Neutrophil (primary cell): Measurements from ENCODE around the gene POLN.

Experiments used
- H3K27ac ChIP-seq: fragments of 200-600 bp; sonication (generic); 2 replicates; pipeline ENCODE4 v1.5.1; 2016; ENCODE audit warnings: mild to moderate bottlenecking, moderate library complexity
- H3K27me3 ChIP-seq: fragments of 200-600 bp; sonication (generic); 2 replicates; pipeline ENCODE4 v1.6.0; 2016; ENCODE audit warnings: mild to moderate bottlenecking
- H3K36me3 ChIP-seq: fragments of 200-600 bp; sonication (generic); 2 replicates; pipeline ENCODE4 v1.5.1; 2017
- H3K4me1 ChIP-seq, 2 experiments: fragments of 200-600 bp in 1 of 2; sonication (generic) in 1 of 2; 1 replicate in 1 of 2; 2 replicates in 1 of 2; pipeline versions ENCODE4 v1.5.1 to v1.6.1; 2013 to 2016; ENCODE audit warnings: low read depth in 1 of 2, low read length in 1 of 2, mild to moderate bottlenecking in 1 of 2, moderate library complexity in 1 of 2; ENCODE audit not compliant: control insufficient read depth in 1 of 2, insufficient read depth in 1 of 2
- H3K4me3 ChIP-seq, 2 experiments: fragments of 200-600 bp in 1 of 2; sonication (generic) in 1 of 2; 1 replicate in 1 of 2; 2 replicates in 1 of 2; pipeline ENCODE4 v1.5.1; 2013 to 2016; ENCODE audit warnings: low read depth in 1 of 2, low read length in 1 of 2, mild to moderate bottlenecking in 1 of 2, moderate library complexity in 1 of 2
- H3K9me3 ChIP-seq: fragments of 200-600 bp; sonication (generic); 2 replicates; pipeline ENCODE4 v1.5.1; 2016
- CTCF ChIP-seq: fragments of 200-600 bp; sonication (generic); IDR thresholded peaks from 2 replicates; pipeline ENCODE4 v1.5.1; 2016; ENCODE audit warnings: antibody characterized with exemption

Gene POLN

DNA sequence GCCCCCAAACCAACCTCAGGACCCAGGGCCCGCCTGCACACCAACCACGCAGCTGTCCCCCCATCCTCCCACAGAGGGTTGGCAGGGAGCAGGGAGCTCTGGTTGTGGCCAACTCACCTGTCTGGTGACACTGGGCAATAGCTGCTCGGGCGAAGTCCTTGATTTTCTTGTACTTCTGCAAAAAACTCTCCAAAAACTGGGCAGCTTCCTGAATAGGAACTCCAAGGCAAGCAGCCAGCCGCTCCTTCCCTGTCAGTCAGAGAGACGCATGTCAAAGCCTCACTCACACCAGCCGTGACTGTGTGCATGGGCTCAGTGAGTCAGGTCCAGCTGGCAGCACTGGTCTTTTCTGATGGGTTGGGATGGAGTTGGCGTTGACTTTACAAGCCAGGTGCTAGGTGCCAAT lies 156.4 kb downstream of the POLN start:
- TF ChIP-seq CTCF = no peak
- H3K4me3 ChIP-seq = no peak overlapping the region
- H3K36me3 ChIP-seq = no peaks in the 10 kb centered on the region
- H3K27ac ChIP-seq = no peak overlapping the region
- H3K4me1 ChIP-seq = no peaks in the 10 kb centered on the region
- peaks cover 34% of the 10 kb centered on the region for H3K27me3 ChIP-seq
- no peaks in the 10 kb centered on the region for H3K9me3 ChIP-seq

DNA sequence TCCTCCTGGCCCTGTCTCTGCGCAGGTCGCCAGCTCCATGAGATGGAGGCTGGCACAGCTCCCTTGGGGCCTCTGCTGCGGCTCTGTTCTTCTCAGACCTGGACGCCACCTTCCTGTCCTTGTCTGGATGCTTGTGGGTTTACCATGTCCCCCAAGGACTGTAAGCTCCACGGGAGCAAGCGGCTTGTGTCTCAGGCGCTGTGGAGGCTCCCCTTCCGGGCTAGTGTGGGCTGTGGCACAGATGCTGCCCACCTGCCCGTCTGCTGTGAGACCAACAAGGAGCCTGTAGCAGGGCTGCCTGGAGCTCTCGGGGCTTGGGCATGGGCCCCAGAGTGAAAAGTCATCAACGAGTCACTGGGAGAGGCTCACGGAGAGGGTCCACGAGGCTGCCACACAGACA lies 157.6 kb downstream of the POLN start:
- TF ChIP-seq CTCF = no peak

GRCh38 chr4:2083826-2084160 lies 158.1 kb downstream of the POLN start:
- no peak for TF ChIP-seq CTCF
- Histone ChIP-seq H3K4me1 (no peaks in the 10 kb centered on the region), H3K27me3 (peaks cover 17% of the 10 kb centered on the region), H3K4me3 (no peak overlapping the region), H3K9me3 (no peaks in the 10 kb centered on the region), H3K36me3 (no peaks in the 10 kb centered on the region), H3K27ac (no peak overlapping the region)

More for the DNA sequence above, 157.6 kb downstream of the POLN start:
- Histone ChIP-seq H3K27me3 (peaks cover 22% of the 10 kb centered on the region), H3K9me3 (no peaks in the 10 kb centered on the region), H3K4me3 (no peak overlapping the region), H3K4me1 (no peaks in the 10 kb centered on the region), H3K36me3 (no peaks in the 10 kb centered on the region), H3K27ac (no peak overlapping the region)

- TF ChIP-seq CTCF = no peak
- no peaks in the 10 kb centered on the region for H3K9me3 ChIP-seq
- H3K4me3 ChIP-seq = no peak overlapping the region
- peaks cover 12% of the 10 kb centered on the region for H3K27me3 ChIP-seq
- H3K4me1 ChIP-seq = no peaks in the 10 kb centered on the region
- H3K27ac ChIP-seq = no peak overlapping the region
- H3K36me3 ChIP-seq = no peaks in the 10 kb centered on the region
Measured at GRCh38 chr4:2083116-2083825, 158.7 kb downstream of the POLN start.

GRCh38 chr4:2082627-2083026 lies 159.3 kb downstream of the POLN start:
- Histone ChIP-seq H3K36me3 (no peaks in the 10 kb centered on the region), H3K27me3 (peaks cover 8% of the 10 kb centered on the region), H3K27ac (no peak overlapping the region), H3K4me3 (no peak overlapping the region), H3K4me1 (no peaks in the 10 kb centered on the region), H3K9me3 (no peaks in the 10 kb centered on the region)
- no peak for TF ChIP-seq CTCF
